LNCAP (cell line): ENCODE measurements around the gene HMGB4.

Experiments used
- TF ChIP-seq, protein P1 (sequence below): fragments of 450-650 bp; IDR thresholded peaks from 2 replicates; pipeline ENCODE4 v1.5.1; 2017; ENCODE audit warnings: mild to moderate bottlenecking

HMGB4 gene

DNA sequence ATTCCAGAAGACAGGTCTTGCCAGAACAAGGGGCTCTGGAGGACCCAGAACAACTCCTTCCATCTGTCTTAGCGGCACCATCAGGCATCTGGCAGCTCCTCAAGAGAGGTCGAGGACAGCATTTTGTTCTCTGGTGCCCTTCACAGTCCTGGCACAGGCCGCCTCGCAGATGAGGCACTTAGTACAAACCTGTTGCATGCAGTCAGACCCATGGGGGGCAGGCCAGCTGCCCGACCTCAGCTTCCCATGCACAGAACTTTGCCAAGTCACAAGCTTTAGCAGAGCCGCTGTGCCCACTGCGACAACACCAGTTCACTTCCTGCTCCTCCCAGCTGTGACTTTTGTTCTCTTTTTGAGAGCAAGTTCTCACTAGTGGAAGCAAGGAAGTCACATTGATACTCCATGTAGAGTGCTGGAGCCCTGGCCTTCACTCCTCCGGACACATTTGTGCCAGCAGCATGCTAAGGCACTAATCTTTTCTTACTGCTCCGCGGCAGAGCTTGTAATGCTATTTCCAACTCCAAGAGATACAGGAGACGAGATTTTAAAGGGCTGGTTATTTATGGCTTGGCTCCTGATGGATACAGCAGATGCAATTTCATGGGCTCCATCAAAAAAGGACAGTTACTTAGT, 44.6 kb downstream of the HMGB4 start:
- TF ChIP-seq, protein P1, sequence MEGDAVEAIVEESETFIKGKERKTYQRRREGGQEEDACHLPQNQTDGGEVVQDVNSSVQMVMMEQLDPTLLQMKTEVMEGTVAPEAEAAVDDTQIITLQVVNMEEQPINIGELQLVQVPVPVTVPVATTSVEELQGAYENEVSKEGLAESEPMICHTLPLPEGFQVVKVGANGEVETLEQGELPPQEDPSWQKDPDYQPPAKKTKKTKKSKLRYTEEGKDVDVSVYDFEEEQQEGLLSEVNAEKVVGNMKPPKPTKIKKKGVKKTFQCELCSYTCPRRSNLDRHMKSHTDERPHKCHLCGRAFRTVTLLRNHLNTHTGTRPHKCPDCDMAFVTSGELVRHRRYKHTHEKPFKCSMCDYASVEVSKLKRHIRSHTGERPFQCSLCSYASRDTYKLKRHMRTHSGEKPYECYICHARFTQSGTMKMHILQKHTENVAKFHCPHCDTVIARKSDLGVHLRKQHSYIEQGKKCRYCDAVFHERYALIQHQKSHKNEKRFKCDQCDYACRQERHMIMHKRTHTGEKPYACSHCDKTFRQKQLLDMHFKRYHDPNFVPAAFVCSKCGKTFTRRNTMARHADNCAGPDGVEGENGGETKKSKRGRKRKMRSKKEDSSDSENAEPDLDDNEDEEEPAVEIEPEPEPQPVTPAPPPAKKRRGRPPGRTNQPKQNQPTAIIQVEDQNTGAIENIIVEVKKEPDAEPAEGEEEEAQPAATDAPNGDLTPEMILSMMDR, result no peak
